GM13976 (cell line): Measurements from ENCODE around the gene SAPCD2.

Experiments
- DNase-seq: peaks from one replicate; pipeline ENCODE4 v3.0.0; 2012; ENCODE audit warnings: low spot score
- in situ Hi-C: fragments of 300-500 bp; cut with MboI; formaldehyde crosslinking; loops from one replicate; pipeline ENCODE4 v1.12.0; 2022; ENCODE audit warnings: low sequenced_read_pairs, mixed read lengths, inconsistent platforms; ENCODE audit not compliant: unreplicated experiment
- TF ChIP-seq, protein P1 (sequence below): IDR thresholded peaks from 2 replicates; pipeline ENCODE4 v1.5.1; 2012; ENCODE audit warnings: borderline replicate concordance, mild to moderate bottlenecking; ENCODE audit not compliant: insufficient read depth; ENCODE audit errors: extremely low read depth, missing control alignments, control extremely low read depth

Gene SAPCD2

GRCh38 chr9:137022662-137023008, 47.7 kb downstream of the SAPCD2 start:
- DNase-seq = no peak
- in situ Hi-C loops = no loop called here
- TF ChIP-seq, protein P1, sequence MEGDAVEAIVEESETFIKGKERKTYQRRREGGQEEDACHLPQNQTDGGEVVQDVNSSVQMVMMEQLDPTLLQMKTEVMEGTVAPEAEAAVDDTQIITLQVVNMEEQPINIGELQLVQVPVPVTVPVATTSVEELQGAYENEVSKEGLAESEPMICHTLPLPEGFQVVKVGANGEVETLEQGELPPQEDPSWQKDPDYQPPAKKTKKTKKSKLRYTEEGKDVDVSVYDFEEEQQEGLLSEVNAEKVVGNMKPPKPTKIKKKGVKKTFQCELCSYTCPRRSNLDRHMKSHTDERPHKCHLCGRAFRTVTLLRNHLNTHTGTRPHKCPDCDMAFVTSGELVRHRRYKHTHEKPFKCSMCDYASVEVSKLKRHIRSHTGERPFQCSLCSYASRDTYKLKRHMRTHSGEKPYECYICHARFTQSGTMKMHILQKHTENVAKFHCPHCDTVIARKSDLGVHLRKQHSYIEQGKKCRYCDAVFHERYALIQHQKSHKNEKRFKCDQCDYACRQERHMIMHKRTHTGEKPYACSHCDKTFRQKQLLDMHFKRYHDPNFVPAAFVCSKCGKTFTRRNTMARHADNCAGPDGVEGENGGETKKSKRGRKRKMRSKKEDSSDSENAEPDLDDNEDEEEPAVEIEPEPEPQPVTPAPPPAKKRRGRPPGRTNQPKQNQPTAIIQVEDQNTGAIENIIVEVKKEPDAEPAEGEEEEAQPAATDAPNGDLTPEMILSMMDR = no peak

DNA sequence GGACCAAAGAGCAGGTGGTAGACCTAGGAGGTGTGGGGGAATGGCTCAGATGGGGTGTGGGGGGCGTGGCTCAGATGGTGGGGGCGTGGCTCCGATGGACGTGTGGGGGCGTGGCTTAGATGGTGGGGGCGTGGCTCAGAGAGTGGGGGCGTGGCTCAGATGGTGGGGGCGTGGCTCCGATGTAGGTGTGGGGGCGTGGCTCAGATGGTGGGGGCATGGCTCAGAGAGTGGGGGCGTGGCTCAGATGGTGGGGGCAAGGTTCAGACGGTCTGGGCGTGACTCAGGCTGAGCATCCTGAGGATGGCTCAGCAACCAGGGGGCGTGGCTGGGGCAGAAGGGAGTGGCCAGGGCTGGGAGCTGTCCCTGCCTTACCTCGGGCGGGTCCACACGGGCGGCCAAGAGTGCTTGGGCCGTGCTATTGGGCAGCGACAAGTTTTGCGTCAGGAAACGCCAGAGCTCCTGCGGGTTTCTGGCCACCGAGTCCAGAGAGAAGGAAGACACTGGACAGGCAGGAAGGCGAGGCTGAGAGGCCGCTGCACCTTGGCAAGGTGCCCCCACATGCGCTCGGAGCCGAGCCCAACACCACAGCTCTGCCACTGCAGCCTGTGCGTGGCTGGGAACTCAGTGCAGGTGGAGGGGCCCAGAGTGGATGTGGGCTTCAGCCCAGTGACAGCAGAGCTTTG, 48.2 kb downstream of the SAPCD2 start:
- peak; percentile 77 for DNase-seq
- TF ChIP-seq, protein P1 = no peak
- in situ Hi-C loops = no loop called here

GRCh38 chr9:137021568-137021978, 48.8 kb downstream of the SAPCD2 start:
- DNase-seq = no peak
- in situ Hi-C loops = no loop called here
- TF ChIP-seq, protein P1 = no peak

DNA sequence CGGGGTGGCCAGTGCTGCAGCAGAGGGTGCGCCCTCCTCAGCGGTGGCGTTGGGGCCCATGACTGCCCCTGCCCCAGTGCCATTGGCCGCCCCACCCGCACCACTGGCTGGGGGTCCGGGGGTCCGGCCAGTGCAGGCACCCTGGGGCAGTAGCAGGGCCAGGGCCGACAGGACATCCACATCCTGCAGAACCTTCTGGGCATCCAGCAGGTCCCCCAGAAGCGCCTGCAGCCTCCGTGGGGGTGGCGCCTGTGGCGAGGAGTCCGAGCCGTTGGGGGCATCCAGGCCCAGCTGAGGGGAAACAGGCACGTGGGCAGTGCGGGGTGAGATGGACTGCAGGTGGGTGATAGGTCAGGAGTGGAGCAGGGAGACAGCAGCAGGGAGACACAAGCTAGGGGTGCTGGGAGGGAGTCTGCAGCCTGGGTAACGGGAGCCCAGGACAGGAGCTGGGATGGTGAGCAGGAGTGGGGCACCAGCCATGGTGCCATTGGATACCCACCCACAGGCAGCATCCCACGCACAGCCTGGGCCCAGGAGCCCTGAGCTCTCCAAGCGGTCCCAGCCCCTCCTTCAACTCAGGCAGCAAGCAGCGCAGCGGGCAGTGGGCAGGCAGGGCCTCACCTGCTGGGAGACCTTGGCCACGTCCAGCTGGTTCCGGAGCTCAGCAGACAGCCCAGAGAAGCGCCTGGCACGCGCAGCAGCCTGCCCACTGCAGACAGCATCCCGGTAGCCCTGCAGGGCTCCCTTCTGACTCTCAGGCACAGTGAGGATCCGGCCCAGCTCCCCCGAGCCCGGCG, 49.4 kb downstream of the SAPCD2 start:
- in situ Hi-C loops = no loop called here
- TF ChIP-seq, protein P1 = no peak
- no peak for DNase-seq

DNA sequence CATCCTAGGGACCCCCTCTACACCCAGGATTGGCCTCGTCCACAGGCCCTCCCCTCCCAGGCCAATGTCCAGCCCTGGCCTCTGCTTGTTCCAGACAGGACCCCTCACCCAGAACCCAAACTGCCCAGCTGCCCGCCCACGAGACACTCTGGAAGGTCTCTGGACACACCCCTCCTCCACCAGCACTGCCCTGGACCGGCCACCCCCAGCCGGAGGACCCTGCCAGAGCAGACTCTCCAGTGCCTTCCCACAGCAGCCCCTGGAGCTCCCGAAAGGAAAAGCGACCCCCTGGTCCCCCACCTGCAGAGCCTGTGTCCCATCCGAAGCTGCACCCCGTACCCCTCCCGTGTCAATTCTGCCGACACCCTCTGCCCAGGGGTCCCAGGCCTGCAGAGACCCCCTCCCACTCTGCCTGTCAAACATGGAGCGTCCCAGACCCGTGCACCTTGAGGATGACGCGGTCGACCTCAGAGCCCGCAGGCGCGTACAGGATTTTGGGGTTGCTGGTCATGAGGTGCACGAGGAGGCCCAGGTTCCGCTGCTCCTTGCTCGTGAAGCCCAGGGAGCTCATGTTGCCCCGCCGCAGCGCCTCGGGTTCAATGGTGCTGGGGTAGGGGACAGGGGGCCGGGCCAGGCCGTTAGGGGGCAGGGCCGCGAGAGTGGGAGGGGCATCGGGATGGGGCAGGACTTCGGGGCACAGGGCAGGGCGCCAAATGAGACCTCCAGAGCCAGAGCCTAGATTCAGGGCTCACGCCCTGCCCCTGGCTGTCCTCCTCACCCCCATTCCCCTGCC, 50.3 kb downstream of the SAPCD2 start:
- no peak for DNase-seq
- in situ Hi-C loops = no loop called here
- TF ChIP-seq, protein P1 = no peak

- in situ Hi-C loops = no loop called here
- no peak for DNase-seq
- TF ChIP-seq, protein P1 = no peak
These were observed 51.4 kb downstream of the SAPCD2 start for GRCh38 chr9:137018761-137019559.
